Ishikawa (cell line): ENCODE measurements around the gene C14orf119.

Experiments
- CREB1 ChIP-seq: IDR thresholded peaks from 2 replicates; pipeline ENCODE4 v1.6.1; 2012; ENCODE audit warnings: low read depth
- EGR1 ChIP-seq: IDR thresholded peaks from 2 replicates; pipeline ENCODE4 v1.6.1; 2012
- EP300 ChIP-seq: IDR thresholded peaks from 2 replicates; pipeline ENCODE4 v1.6.1; 2012; ENCODE audit warnings: borderline replicate concordance
- FOXM1 ChIP-seq: IDR thresholded peaks from 2 replicates; pipeline ENCODE4 v1.6.1; 2012; ENCODE audit warnings: low read depth, borderline replicate concordance
- NFIC ChIP-seq: IDR thresholded peaks from 2 replicates; pipeline ENCODE4 v1.6.1; 2012
- RAD21 ChIP-seq: IDR thresholded peaks from 2 replicates; pipeline ENCODE4 v1.6.1; 2012; ENCODE audit warnings: low read depth
- TAF1 ChIP-seq: IDR thresholded peaks from 2 replicates; pipeline ENCODE4 v1.6.1; 2012; ENCODE audit warnings: low read depth, mild to moderate bottlenecking
- TCF12 ChIP-seq: IDR thresholded peaks from 2 replicates; pipeline ENCODE4 v1.6.1; 2012; ENCODE audit warnings: low read depth
- TEAD4 ChIP-seq: IDR thresholded peaks from 2 replicates; pipeline ENCODE4 v1.6.1; 2012
- YY1 ChIP-seq: IDR thresholded peaks from 2 replicates; pipeline ENCODE4 v1.6.1; 2012; ENCODE audit warnings: low read depth
- TF ChIP-seq, protein P1 (sequence below): IDR thresholded peaks from 2 replicates; pipeline ENCODE4 v1.6.1; 2012; ENCODE audit warnings: low read depth, mild to moderate bottlenecking

DNA sequence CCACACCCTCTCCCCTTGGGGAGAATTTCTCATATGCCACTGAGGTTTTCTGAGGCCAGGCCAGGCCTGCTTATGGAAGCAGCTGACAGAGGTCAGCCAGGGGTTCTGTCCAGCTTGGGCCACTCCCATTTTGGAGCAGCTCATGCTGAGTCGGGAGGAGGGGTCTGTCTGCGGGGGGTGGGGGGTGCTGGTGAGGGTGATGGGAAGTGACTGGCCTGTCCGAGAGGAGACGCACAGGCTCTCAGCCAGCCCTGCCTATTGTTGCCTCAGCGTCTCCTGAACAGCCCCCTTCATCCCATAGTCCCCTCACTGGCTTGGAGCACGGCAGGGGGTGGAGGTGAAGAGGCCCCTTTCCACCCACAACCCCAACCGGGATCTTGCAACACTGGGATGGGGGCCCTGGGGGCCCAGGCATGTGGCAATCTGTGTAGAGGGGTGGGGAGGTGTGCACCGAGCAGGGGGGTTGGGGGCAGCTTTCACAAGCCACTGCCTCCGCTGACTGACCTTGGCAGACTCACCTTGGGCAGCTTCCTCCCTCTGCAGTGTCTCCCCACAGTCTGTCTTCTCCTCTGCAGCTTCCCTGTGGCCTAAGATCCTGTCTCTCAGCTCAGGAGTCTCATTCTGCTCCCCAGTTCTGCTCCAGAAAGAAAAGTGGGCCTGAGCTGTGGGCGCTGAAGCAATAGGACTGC is 18.3 kb downstream of the C14orf119 start:
- TF ChIP-seq FOXM1 (no peak), CREB1 (no peak), NFIC (no peak), TEAD4 (no peak), RAD21 (no peak), TCF12 (no peak), YY1 (no peak), TAF1 (no peak), EGR1 (no peak), EP300 (no peak)
- TF ChIP-seq, protein P1, sequence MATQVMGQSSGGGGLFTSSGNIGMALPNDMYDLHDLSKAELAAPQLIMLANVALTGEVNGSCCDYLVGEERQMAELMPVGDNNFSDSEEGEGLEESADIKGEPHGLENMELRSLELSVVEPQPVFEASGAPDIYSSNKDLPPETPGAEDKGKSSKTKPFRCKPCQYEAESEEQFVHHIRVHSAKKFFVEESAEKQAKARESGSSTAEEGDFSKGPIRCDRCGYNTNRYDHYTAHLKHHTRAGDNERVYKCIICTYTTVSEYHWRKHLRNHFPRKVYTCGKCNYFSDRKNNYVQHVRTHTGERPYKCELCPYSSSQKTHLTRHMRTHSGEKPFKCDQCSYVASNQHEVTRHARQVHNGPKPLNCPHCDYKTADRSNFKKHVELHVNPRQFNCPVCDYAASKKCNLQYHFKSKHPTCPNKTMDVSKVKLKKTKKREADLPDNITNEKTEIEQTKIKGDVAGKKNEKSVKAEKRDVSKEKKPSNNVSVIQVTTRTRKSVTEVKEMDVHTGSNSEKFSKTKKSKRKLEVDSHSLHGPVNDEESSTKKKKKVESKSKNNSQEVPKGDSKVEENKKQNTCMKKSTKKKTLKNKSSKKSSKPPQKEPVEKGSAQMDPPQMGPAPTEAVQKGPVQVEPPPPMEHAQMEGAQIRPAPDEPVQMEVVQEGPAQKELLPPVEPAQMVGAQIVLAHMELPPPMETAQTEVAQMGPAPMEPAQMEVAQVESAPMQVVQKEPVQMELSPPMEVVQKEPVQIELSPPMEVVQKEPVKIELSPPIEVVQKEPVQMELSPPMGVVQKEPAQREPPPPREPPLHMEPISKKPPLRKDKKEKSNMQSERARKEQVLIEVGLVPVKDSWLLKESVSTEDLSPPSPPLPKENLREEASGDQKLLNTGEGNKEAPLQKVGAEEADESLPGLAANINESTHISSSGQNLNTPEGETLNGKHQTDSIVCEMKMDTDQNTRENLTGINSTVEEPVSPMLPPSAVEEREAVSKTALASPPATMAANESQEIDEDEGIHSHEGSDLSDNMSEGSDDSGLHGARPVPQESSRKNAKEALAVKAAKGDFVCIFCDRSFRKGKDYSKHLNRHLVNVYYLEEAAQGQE = no peak
